ENCODE data around the gene ACADSB.
A peak's percentile ranks its signal among the peaks of the same experiment; 100 is the strongest.

The ACADSB gene

DNA sequence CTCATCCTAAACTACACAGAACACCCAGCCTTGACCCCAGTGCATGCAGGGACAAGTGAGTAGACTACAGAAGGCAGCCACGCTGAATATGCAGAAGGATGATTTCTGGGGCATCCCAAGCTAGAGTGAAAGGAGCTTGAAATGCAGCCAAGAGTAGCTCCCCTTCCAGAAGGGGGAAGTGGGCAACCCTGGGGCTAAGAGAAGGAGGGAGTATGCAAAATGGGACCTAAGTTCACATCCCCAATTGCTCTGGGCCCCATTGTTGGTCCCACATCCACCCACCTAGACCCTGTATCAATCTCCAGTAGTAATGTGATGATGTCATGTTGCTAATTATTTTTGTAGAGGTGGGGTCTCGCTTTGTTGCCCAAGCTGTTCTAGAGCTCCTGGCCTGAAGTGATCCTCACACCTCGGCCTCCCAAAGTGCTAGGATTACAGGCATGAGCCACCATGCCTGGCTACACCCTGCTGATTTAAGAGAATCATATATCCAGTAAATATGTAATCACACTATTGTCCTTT, 34.2 kb upstream of the ACADSB start:
- no peak overlapping the region for H3K4ac ChIP-seq (ENCODE audit: low read depth, low read length)
- H3K23ac ChIP-seq (ENCODE audit: low read length), result no peak overlapping the region
- no peaks in the 10 kb centered on the region for H3K27me3 ChIP-seq (ENCODE audit: insufficient read depth, low read length, poor library complexity)
- H3K4me1 ChIP-seq (ENCODE audit: control insufficient read depth, low read depth, low read length), result no peaks in the 10 kb centered on the region
- H2BK5ac ChIP-seq (ENCODE audit: low read length), result no peak overlapping the region
- H3K18ac ChIP-seq (ENCODE audit: low read length), result no peak overlapping the region
- no peak overlapping the region for H3K27ac ChIP-seq (ENCODE audit: low read depth, low read length)
- H2BK120ac ChIP-seq (ENCODE audit: low read depth, low read length), result no peak overlapping the region
- H3K79me2 ChIP-seq (ENCODE audit: control insufficient read depth, insufficient read depth, low read length), result no peaks in the 10 kb centered on the region
- H3K4me2 ChIP-seq (ENCODE audit: low read length), result no peak overlapping the region
- H3K36me3 ChIP-seq (ENCODE audit: control insufficient read depth, insufficient read depth, low read length), result no peaks in the 10 kb centered on the region
- no peak for DNase-seq
- no peak overlapping the region for H4K5ac ChIP-seq (ENCODE audit: low read length)
- H3K79me1 ChIP-seq (ENCODE audit: low read length), result no peaks in the 10 kb centered on the region
- no peak overlapping the region for H2AK5ac ChIP-seq (ENCODE audit: low read length)
- WGBS (ENCODE audit: extremely low coverage, insufficient coverage, low lambda C conversion rate), result no CpG with 5 or more reads among the region's 3 CpGs
- H3K4me3 ChIP-seq (ENCODE audit: low read length), result no peak overlapping the region
- H3K9ac ChIP-seq (ENCODE audit: low read length), result no peak overlapping the region
- no peak overlapping the region for H4K8ac ChIP-seq (ENCODE audit: low read depth, low read length)
- no peak overlapping the region for H2BK15ac ChIP-seq (replicated peaks; ENCODE audit: low read depth)
- no peak overlapping the region for H3K56ac ChIP-seq (ENCODE audit: low read length)

DNA sequence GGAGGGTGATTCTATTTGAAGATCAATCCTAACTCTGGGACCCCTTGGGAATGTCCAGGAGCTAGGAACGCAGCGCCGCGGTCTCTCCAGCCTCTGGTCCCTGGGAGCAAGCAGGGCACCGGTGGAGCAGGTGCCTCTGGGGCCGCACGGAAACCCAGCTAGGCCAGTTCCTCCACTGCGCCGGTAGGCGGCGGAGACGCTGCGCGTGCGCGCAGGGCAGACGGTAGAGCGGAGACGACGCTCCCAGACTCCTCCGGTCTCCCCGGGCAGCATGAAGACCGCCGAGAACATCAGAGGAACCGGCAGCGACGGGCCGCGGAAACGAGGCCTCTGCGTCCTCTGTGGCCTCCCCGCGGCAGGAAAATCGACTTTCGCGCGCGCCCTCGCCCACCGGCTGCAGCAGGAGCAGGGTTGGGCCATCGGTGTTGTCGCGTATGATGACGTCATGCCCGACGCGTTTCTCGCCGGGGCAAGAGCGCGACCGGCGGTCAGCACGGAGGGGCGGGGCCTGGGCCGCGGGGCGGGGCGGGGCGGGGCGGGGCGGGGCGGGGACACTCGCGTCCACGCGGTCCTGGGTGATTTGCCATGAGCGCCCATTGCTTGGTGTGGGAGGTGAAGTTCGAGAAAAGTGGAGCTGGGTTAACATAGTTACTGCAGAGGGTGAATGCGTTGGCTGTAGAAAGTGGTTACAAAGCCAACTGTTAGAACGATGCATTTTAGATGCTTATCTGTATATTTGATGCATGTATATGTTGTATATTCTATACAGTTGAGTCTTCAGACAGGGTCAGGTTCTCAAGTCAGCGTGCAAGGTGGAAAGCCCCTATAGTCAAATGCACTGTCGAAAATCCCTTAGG, 28.4 kb upstream of the ACADSB start, which contains the start of gene PSTK:
Gene PSTK, plus strand, starts transcription at position 193 of the 857 bp plus-strand sequence. Its CDS starts 79 bp downstream, at position 272.
- WGBS (ENCODE audit: extremely low coverage, insufficient coverage, low lambda C conversion rate), result no CpG with 5 or more reads among the region's 73 CpGs
- Histone ChIP-seq H3K27me3 (ENCODE audit: insufficient read depth, low read length, poor library complexity) (no peaks in the 10 kb centered on the region), H3K18ac (ENCODE audit: low read length) (peak within 1 kb of the TSS; percentile 77), H3K9ac (ENCODE audit: low read length) (peak within 1 kb of the TSS; percentile 95), H3K79me2 (ENCODE audit: control insufficient read depth, insufficient read depth, low read length) (no peaks in the 10 kb centered on the region), H3K27ac (ENCODE audit: low read depth, low read length) (peak within 1 kb of the TSS; percentile 81), H4K5ac (ENCODE audit: low read length) (no peak within 1 kb of the TSS), H3K23ac (ENCODE audit: low read length) (no peak within 1 kb of the TSS), H3K4me1 (ENCODE audit: control insufficient read depth, low read depth, low read length) (no peaks in the 10 kb centered on the region), H3K36me3 (ENCODE audit: control insufficient read depth, insufficient read depth, low read length) (no peaks in the 10 kb centered on the region), H2AK5ac (ENCODE audit: low read length) (no peak within 1 kb of the TSS), H3K79me1 (ENCODE audit: low read length) (no peaks in the 10 kb centered on the region), H2BK5ac (ENCODE audit: low read length) (peak within 1 kb of the TSS; percentile 90), H3K4me2 (ENCODE audit: low read length) (peak within 1 kb of the TSS; percentile 49), H3K4ac (ENCODE audit: low read depth, low read length) (peak within 1 kb of the TSS; percentile 55), H2BK15ac (replicated peaks; ENCODE audit: low read depth) (no peak within 1 kb of the TSS), H3K4me3 (ENCODE audit: low read length) (peak within 1 kb of the TSS; percentile 76), H3K56ac (ENCODE audit: low read length) (peak within 1 kb of the TSS; percentile 98), H2BK120ac (ENCODE audit: low read depth, low read length) (no peak within 1 kb of the TSS), H4K8ac (ENCODE audit: low read depth, low read length) (no peak within 1 kb of the TSS)
- DNase-seq, result peak; percentile 94

DNA sequence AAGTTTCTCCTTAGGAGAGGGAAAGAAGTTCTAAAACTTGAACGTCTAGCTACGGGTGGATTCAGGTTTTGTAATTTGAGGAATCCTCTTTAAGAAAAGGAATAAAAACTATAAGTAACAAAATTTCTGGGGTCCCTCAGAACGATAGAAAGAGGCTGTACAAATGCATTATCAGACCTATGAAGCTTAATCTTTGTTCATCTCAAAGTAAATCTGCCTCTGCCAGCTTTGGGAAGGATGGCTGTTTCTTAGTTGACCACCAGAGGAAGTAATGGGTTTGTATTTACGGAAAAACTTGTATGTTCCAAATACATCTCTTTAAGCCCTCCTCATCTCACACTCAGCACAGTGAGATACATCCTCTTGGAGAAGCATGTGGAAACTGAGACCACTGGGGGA, 27.7 kb upstream of the ACADSB start:
- Histone ChIP-seq H3K18ac (ENCODE audit: low read length) (no peak overlapping the region), H2BK5ac (ENCODE audit: low read length) (no peak overlapping the region), H3K79me2 (ENCODE audit: control insufficient read depth, insufficient read depth, low read length) (no peaks in the 10 kb centered on the region), H3K4me1 (ENCODE audit: control insufficient read depth, low read depth, low read length) (no peaks in the 10 kb centered on the region), H3K9ac (ENCODE audit: low read length) (peak overlapping the region; percentile 23), H4K5ac (ENCODE audit: low read length) (no peak overlapping the region), H3K36me3 (ENCODE audit: control insufficient read depth, insufficient read depth, low read length) (no peaks in the 10 kb centered on the region), H3K27me3 (ENCODE audit: insufficient read depth, low read length, poor library complexity) (no peaks in the 10 kb centered on the region), H3K27ac (ENCODE audit: low read depth, low read length) (no peak overlapping the region), H3K4me3 (ENCODE audit: low read length) (no peak overlapping the region), H3K79me1 (ENCODE audit: low read length) (no peaks in the 10 kb centered on the region), H2BK120ac (ENCODE audit: low read depth, low read length) (no peak overlapping the region), H3K4me2 (ENCODE audit: low read length) (peak overlapping the region; percentile 49), H3K4ac (ENCODE audit: low read depth, low read length) (peak overlapping the region; percentile 55), H3K23ac (ENCODE audit: low read length) (no peak overlapping the region), H2BK15ac (replicated peaks; ENCODE audit: low read depth) (no peak overlapping the region), H2AK5ac (ENCODE audit: low read length) (no peak overlapping the region), H4K8ac (ENCODE audit: low read depth, low read length) (no peak overlapping the region), H3K56ac (ENCODE audit: low read length) (no peak overlapping the region)
- DNase-seq, result peak; percentile 68
- WGBS (ENCODE audit: extremely low coverage, insufficient coverage, low lambda C conversion rate), result no CpG with 5 or more reads among the region's 4 CpGs

DNA sequence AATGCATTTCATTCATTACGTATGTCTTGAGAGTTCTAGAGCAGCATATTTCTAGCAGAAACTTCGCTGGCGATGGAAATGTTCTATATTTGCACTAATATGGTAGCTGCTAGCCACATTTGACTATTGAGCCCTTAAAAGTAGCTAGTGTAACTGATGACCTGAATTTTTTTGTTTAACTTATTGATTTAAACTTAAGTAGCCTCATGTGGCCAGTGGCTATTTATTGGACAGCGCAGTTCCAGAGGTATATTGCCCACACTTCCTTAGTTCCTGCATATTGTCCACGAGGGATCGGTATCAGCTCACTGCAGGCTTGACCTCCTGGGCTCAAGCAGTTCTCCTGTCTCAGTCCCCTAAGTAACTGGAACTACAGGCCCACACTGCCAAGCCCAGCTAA, 24.9 kb upstream of the ACADSB start:
- no peak overlapping the region for H4K8ac ChIP-seq (ENCODE audit: low read depth, low read length)
- WGBS (ENCODE audit: extremely low coverage, insufficient coverage, low lambda C conversion rate), result no CpG with 5 or more reads among the region's 6 CpGs
- H2BK120ac ChIP-seq (ENCODE audit: low read depth, low read length), result no peak overlapping the region
- H3K23ac ChIP-seq (ENCODE audit: low read length), result no peak overlapping the region
- no peaks in the 10 kb centered on the region for H3K36me3 ChIP-seq (ENCODE audit: control insufficient read depth, insufficient read depth, low read length)
- H3K4ac ChIP-seq (ENCODE audit: low read depth, low read length), result no peak overlapping the region
- no peak for DNase-seq
- no peak overlapping the region for H3K4me3 ChIP-seq (ENCODE audit: low read length)
- no peak overlapping the region for H3K9ac ChIP-seq (ENCODE audit: low read length)
- no peak overlapping the region for H4K5ac ChIP-seq (ENCODE audit: low read length)
- H3K79me2 ChIP-seq (ENCODE audit: control insufficient read depth, insufficient read depth, low read length), result no peaks in the 10 kb centered on the region
- H3K4me1 ChIP-seq (ENCODE audit: control insufficient read depth, low read depth, low read length), result no peaks in the 10 kb centered on the region
- H3K27me3 ChIP-seq (ENCODE audit: insufficient read depth, low read length, poor library complexity), result no peaks in the 10 kb centered on the region
- H3K79me1 ChIP-seq (ENCODE audit: low read length), result no peaks in the 10 kb centered on the region
- no peak overlapping the region for H3K4me2 ChIP-seq (ENCODE audit: low read length)
- H2BK5ac ChIP-seq (ENCODE audit: low read length), result no peak overlapping the region
- no peak overlapping the region for H3K27ac ChIP-seq (ENCODE audit: low read depth, low read length)
- no peak overlapping the region for H2AK5ac ChIP-seq (ENCODE audit: low read length)
- H3K18ac ChIP-seq (ENCODE audit: low read length), result no peak overlapping the region
- H3K56ac ChIP-seq (ENCODE audit: low read length), result no peak overlapping the region
- H2BK15ac ChIP-seq (replicated peaks; ENCODE audit: low read depth), result no peak overlapping the region

DNA sequence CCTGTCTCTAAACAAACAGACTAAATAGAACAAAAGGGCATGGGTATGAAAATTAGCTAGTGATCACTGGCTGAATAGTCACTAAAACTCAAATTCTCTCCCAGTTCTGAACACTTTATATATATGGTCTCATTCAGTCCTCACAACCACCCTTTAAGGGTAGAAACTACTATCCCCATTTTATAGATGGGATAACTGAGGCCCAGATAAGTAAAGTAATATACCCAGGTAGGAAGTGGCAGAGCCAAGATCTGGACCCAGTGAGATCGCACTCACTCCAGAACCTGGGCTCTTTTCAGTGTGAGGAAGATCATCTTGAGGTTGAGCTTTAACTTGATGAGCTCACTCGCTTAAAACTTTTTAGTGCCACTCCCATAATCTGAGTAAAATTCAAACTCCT, 24.1 kb upstream of the ACADSB start:
- H3K79me2 ChIP-seq (ENCODE audit: control insufficient read depth, insufficient read depth, low read length), result no peaks in the 10 kb centered on the region
- no peak overlapping the region for H3K18ac ChIP-seq (ENCODE audit: low read length)
- no peak overlapping the region for H4K8ac ChIP-seq (ENCODE audit: low read depth, low read length)
- H3K9ac ChIP-seq (ENCODE audit: low read length), result no peak overlapping the region
- H3K27ac ChIP-seq (ENCODE audit: low read depth, low read length), result no peak overlapping the region
- H3K36me3 ChIP-seq (ENCODE audit: control insufficient read depth, insufficient read depth, low read length), result no peaks in the 10 kb centered on the region
- H3K4me1 ChIP-seq (ENCODE audit: control insufficient read depth, low read depth, low read length), result no peaks in the 10 kb centered on the region
- H3K23ac ChIP-seq (ENCODE audit: low read length), result no peak overlapping the region
- H2BK5ac ChIP-seq (ENCODE audit: low read length), result no peak overlapping the region
- no CpG with 5 or more reads among the region's 2 CpGs for WGBS (ENCODE audit: extremely low coverage, insufficient coverage, low lambda C conversion rate)
- no peak overlapping the region for H4K5ac ChIP-seq (ENCODE audit: low read length)
- H2BK120ac ChIP-seq (ENCODE audit: low read depth, low read length), result no peak overlapping the region
- no peak overlapping the region for H2AK5ac ChIP-seq (ENCODE audit: low read length)
- no peak overlapping the region for H3K4me2 ChIP-seq (ENCODE audit: low read length)
- H3K79me1 ChIP-seq (ENCODE audit: low read length), result no peaks in the 10 kb centered on the region
- no peak overlapping the region for H3K56ac ChIP-seq (ENCODE audit: low read length)
- H2BK15ac ChIP-seq (replicated peaks; ENCODE audit: low read depth), result no peak overlapping the region
- no peak overlapping the region for H3K4me3 ChIP-seq (ENCODE audit: low read length)
- DNase-seq, result no peak
- H3K27me3 ChIP-seq (ENCODE audit: insufficient read depth, low read length, poor library complexity), result no peaks in the 10 kb centered on the region
- no peak overlapping the region for H3K4ac ChIP-seq (ENCODE audit: low read depth, low read length)
